ENCODE data around the gene GPHN.

GRCh38 chr14:67002994-67003753 is 495.2 kb downstream of the GPHN start:
- TF ChIP-seq, protein P1, sequence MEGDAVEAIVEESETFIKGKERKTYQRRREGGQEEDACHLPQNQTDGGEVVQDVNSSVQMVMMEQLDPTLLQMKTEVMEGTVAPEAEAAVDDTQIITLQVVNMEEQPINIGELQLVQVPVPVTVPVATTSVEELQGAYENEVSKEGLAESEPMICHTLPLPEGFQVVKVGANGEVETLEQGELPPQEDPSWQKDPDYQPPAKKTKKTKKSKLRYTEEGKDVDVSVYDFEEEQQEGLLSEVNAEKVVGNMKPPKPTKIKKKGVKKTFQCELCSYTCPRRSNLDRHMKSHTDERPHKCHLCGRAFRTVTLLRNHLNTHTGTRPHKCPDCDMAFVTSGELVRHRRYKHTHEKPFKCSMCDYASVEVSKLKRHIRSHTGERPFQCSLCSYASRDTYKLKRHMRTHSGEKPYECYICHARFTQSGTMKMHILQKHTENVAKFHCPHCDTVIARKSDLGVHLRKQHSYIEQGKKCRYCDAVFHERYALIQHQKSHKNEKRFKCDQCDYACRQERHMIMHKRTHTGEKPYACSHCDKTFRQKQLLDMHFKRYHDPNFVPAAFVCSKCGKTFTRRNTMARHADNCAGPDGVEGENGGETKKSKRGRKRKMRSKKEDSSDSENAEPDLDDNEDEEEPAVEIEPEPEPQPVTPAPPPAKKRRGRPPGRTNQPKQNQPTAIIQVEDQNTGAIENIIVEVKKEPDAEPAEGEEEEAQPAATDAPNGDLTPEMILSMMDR (IDR thresholded peaks at IDR 0.05): no peak
- TF ChIP-seq, protein P2, sequence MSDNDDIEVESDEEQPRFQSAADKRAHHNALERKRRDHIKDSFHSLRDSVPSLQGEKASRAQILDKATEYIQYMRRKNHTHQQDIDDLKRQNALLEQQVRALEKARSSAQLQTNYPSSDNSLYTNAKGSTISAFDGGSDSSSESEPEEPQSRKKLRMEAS (IDR thresholded peaks at IDR 0.05): no peak
- TF ChIP-seq POLR2A (IDR thresholded peaks at IDR 0.05; ENCODE audit: low read length) (no peak), RAD21 (conservative IDR thresholded peaks at IDR 0.05 in 1 of 2, IDR thresholded peaks at IDR 0.05 in 1 of 2) (no peak), RCOR1 (IDR thresholded peaks at IDR 0.05; ENCODE audit: low read depth, low read length) (no peak), MYC (IDR thresholded peaks at IDR 0.05; ENCODE audit: borderline replicate concordance, low read length) (no peak), POLR2AphosphoS2 (conservative IDR thresholded peaks at IDR 0.05; ENCODE audit: low read length) (no peak), REST (IDR thresholded peaks at IDR 0.05) (no peak), MAZ (IDR thresholded peaks at IDR 0.05; ENCODE audit: borderline replicate concordance, low read depth, low read length) (no peak), CHD2 (IDR thresholded peaks at IDR 0.05; ENCODE audit: low read length, partially characterized antibody) (no peak), KDM1A (IDR thresholded peaks at IDR 0.05; ENCODE audit: low read depth) (no peak), KDM5A (IDR thresholded peaks at IDR 0.05) (no peak)
- TF ChIP-seq, protein P3, sequence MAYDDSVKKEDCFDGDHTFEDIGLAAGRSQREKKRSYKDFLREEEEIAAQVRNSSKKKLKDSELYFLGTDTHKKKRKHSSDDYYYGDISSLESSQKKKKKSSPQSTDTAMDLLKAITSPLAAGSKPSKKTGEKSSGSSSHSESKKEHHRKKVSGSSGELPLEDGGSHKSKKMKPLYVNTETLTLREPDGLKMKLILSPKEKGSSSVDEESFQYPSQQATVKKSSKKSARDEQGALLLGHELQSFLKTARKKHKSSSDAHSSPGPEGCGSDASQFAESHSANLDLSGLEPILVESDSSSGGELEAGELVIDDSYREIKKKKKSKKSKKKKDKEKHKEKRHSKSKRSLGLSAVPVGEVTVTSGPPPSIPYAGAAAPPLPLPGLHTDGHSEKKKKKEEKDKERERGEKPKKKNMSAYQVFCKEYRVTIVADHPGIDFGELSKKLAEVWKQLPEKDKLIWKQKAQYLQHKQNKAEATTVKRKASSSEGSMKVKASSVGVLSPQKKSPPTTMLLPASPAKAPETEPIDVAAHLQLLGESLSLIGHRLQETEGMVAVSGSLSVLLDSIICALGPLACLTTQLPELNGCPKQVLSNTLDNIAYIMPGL (CRISPR knock-in tag; IDR thresholded peaks at IDR 0.05; ENCODE audit: borderline replicate concordance): no peak

Data from A549 (cell line).